K562 (cell line): Measurements from ENCODE around the gene MRPL54. TPM values are rescaled to one million over a fixed set of nuclear protein-coding genes. Genes with fewer than 3 reads are reported as not detected.

Experiments
- ATF7 ChIP-seq: fragments of 450-650 bp; IDR thresholded peaks from 2 replicates; pipeline ENCODE4 v1.7.1; 2014; ENCODE audit warnings: mild to moderate bottlenecking, moderate library complexity
- BCL6 ChIP-seq: fragments of 250-450 bp; sonication (Bioruptor Pico); IDR thresholded peaks from 2 replicates; pipeline ENCODE4 v1.4.0; 2020
- CBX1 ChIP-seq: sonication (generic); IDR thresholded peaks from 2 replicates; pipeline ENCODE4 v1.6.1; 2016; ENCODE audit warnings: antibody characterized with exemption, low read depth, mild to moderate bottlenecking
- COPS2 ChIP-seq: fragments of 450-650 bp; conservative IDR thresholded peaks from 2 replicates; pipeline ENCODE4 v1.6.1; 2016; ENCODE audit warnings: mild to moderate bottlenecking, moderate library complexity
- DIDO1 ChIP-seq: fragments of 450-650 bp; IDR thresholded peaks from 2 replicates; pipeline ENCODE4 v1.6.1; 2016; ENCODE audit warnings: low read depth, missing biosample characterization, missing genetic modification characterization
- FOSL1 ChIP-seq: fragments of 200-800 bp; sonication (Bioruptor generic); conservative IDR thresholded peaks from 2 replicates; pipeline ENCODE4 v1.6.1; 2016; ENCODE audit warnings: missing genetic modification characterization, missing compliant biosample characterization
- FOXK1 ChIP-seq: sonication (generic); formaldehyde crosslinking; IDR thresholded peaks from 2 replicates; pipeline ENCODE4 v1.8.0; 2022; ENCODE audit warnings: missing genetic modification reagents, mild to moderate bottlenecking, borderline replicate concordance
- KLF1 ChIP-seq: fragments of 450-650 bp; IDR thresholded peaks from 2 replicates; pipeline ENCODE4 v1.6.1; 2016; ENCODE audit warnings: missing genetic modification characterization, missing compliant biosample characterization
- NUFIP1 ChIP-seq: fragments of 450-650 bp; IDR thresholded peaks from 2 replicates; pipeline ENCODE4 v1.6.1; 2018; ENCODE audit not compliant: partially characterized antibody
- POLR2B ChIP-seq: fragments of 450-650 bp; IDR thresholded peaks from 2 replicates; pipeline ENCODE4 v1.6.1; 2018; ENCODE audit warnings: low read depth; ENCODE audit not compliant: partially characterized antibody
- RFX7 ChIP-seq: fragments of 250-450 bp; sonication (Bioruptor Pico); IDR thresholded peaks from 2 replicates; pipeline ENCODE4 v1.5.1; 2021; ENCODE audit warnings: mild to moderate bottlenecking
- SUPT5H ChIP-seq: fragments of 450-650 bp; IDR thresholded peaks from 2 replicates; pipeline ENCODE4 v1.6.1; 2016
- ZBTB17 ChIP-seq: fragments of 450-650 bp; formaldehyde crosslinking; IDR thresholded peaks from 2 replicates; pipeline ENCODE4 v1.4.0; 2020; ENCODE audit warnings: mild to moderate bottlenecking
- ZNF165 ChIP-seq: fragments of 250-450 bp; sonication (Bioruptor Pico); IDR thresholded peaks from 2 replicates; pipeline ENCODE4 v1.4.0; 2020; ENCODE audit warnings: borderline replicate concordance
- ZNF232 ChIP-seq: sonication (generic); formaldehyde crosslinking; IDR thresholded peaks from 2 replicates; pipeline ENCODE4 v1.8.0; 2022; ENCODE audit warnings: mild to moderate bottlenecking, missing genetic modification reagents
- ZNF311 ChIP-seq: fragments of 250-450 bp; sonication (Bioruptor Pico); IDR thresholded peaks from 2 replicates; pipeline ENCODE4 v1.4.0; 2020; ENCODE audit warnings: mild to moderate bottlenecking, moderate library complexity
- ZNF584 ChIP-seq: fragments of 200-800 bp; sonication (Bioruptor generic); IDR thresholded peaks from 2 replicates; pipeline ENCODE4 v1.6.1; 2016; ENCODE audit warnings: low read depth, mild to moderate bottlenecking, missing genetic modification characterization, missing compliant biosample characterization
- ZNF589 ChIP-seq: fragments of 200-800 bp; sonication (Bioruptor generic); IDR thresholded peaks from 2 replicates; pipeline ENCODE4 v1.6.1; 2016; ENCODE audit warnings: low read depth, missing genetic modification characterization, missing compliant biosample characterization
- polyA plus RNA-seq, 8 experiments: library from polyadenylated mRNA; depleted of rRNA in 4 of 8; stranded (reverse) in 5 of 8; unstranded in 3 of 8; fragments of >200 nt; fragmentation: Nextera tagmentation in 2 of 8; fragmentation: Illumina TruSeq in 1 of 8; extraction: Ambion mirVana in 2 of 8; extraction: Trizol in 1 of 8; gene quantifications; 2 replicates each; pipeline versions ENCODE4 v1.2.1 to v1.2.3, GENCODE V29; 2011 to 2014; ENCODE audit warnings: inconsistent platforms in 1 of 8, missing spikeins in 1 of 8
- total RNA-seq, 7 experiments: library from RNA; depleted of rRNA in 6 of 7; stranded (reverse); fragments of >200 nt in 6 of 7; fragmentation: Illumina TruSeq in 2 of 7; extraction: Trizol in 2 of 7; gene quantifications; 2 replicates each; pipeline versions ENCODE4 v1.2.1 to v1.2.3, GENCODE V29; 2011 to 2021; ENCODE audit warnings: low replicate concordance in 1 of 7
- TF ChIP-seq, protein P1 (sequence below): sonication (generic); formaldehyde crosslinking; IDR thresholded peaks from 2 replicates; pipeline ENCODE4 v1.8.1; 2022; ENCODE audit warnings: missing genetic modification reagents
- TF ChIP-seq, protein P2 (sequence below): fragments of 250-450 bp; sonication (Bioruptor Pico); IDR thresholded peaks from 2 replicates; pipeline ENCODE4 v1.4.0; 2020
- TF ChIP-seq, protein P3 (sequence below): fragments of 450-650 bp; formaldehyde crosslinking; IDR thresholded peaks from 2 replicates; pipeline ENCODE4 v1.4.0; 2020; ENCODE audit warnings: mild to moderate bottlenecking, moderate library complexity
- TF ChIP-seq, protein P4 (sequence below), 2 experiments: fragments of 200-800 bp in 1 of 2; sonication (Bioruptor generic) in 1 of 2; sonication (generic) in 1 of 2; formaldehyde crosslinking in 1 of 2; IDR thresholded peaks in 1 of 2; conservative IDR thresholded peaks in 1 of 2; 2 replicates each; pipeline versions ENCODE4 v1.5.0 to v1.6.1; 2016 to 2020; ENCODE audit warnings: missing compliant biosample characterization in 1 of 2, missing genetic modification characterization in 1 of 2, missing genetic modification reagents in 1 of 2

The MRPL54 gene
- total and polyA plus RNA-seq, 9 of the 15 experiments (the other 6 are each of a cell fraction or from before 2014, with no cell fraction given): 3.5 to 120 (median 56.9) TPM

DNA sequence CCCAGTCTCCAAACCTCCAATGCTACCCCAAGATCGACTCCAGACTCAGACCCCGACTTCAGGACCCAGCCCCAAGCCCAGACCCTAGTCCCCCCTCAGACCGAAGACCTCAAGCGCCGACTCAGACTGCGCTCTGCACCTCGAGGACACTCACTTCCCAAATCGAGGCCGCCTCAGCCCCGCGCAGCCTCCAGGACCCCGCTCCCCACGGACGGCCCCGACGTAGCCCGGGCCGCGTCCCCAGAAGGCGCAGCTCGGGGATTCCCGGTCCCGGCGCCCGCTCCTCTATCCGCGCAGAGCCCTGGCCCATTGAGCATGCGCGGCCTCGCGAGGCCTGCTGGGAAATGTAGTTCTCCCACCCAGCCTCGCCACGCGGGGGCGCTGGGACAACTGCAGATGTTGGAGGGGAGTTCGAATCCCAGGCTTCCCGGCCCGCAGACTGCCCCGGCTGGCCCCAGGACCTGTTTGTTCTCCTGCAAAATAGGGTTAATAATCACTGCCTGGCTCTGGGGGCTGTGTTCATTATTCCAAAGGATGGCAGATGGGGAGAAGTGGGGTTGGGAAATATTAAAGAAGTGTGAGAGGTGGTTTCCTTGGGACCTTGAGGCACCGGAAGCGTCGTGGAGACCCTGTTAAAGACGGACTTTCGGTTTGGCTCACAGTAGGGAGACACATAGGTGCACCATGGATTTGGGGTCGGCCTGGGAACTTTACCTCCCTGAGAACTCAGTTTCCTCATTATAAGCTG is 926 bp upstream of the MRPL54 start, which contains the start of gene APBA3 (continued):
- TF ChIP-seq, protein P1, sequence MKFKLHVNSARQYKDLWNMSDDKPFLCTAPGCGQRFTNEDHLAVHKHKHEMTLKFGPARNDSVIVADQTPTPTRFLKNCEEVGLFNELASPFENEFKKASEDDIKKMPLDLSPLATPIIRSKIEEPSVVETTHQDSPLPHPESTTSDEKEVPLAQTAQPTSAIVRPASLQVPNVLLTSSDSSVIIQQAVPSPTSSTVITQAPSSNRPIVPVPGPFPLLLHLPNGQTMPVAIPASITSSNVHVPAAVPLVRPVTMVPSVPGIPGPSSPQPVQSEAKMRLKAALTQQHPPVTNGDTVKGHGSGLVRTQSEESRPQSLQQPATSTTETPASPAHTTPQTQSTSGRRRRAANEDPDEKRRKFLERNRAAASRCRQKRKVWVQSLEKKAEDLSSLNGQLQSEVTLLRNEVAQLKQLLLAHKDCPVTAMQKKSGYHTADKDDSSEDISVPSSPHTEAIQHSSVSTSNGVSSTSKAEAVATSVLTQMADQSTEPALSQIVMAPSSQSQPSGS (CRISPR knock-in tag): no peak
- TF ChIP-seq ZNF589 (CRISPR knock-in tag) (peak; percentile 32; the same call in 1 of the 2 replicates), DIDO1 (tag) (peak; percentile 82), RFX7 (CRISPR knock-in tag) (no peak), NUFIP1 (peak; percentile 12), ZNF311 (peak; percentile 73; the same call in 1 of the 2 replicates), COPS2 (no peak), CBX1 (peak; percentile 80; the same call in 1 of the 2 replicates), ZNF232 (no peak), ZNF165 (CRISPR knock-in tag) (no peak), FOSL1 (no peak), FOXK1 (CRISPR knock-in tag) (0 out of 2 replicates have a peak, but pooled peaks have one; percentile 53), ZNF584 (CRISPR knock-in tag) (no peak), SUPT5H (peak; percentile 72; the same call in 1 of the 2 replicates), BCL6 (CRISPR knock-in tag) (no peak), ZBTB17 (CRISPR knock-in tag) (peak; percentile 84), POLR2B (peak; percentile 73), KLF1 (tag) (0 out of 2 replicates have a peak, but pooled peaks have one; percentile 18), ATF7 (peak; percentile 75)
- TF ChIP-seq, protein P2, sequence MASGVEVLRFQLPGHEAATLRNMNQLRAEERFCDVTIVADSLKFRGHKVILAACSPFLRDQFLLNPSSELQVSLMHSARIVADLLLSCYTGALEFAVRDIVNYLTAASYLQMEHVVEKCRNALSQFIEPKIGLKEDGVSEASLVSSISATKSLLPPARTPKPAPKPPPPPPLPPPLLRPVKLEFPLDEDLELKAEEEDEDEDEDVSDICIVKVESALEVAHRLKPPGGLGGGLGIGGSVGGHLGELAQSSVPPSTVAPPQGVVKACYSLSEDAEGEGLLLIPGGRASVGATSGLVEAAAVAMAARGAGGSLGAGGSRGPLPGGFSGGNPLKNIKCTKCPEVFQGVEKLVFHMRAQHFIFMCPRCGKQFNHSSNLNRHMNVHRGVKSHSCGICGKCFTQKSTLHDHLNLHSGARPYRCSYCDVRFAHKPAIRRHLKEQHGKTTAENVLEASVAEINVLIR (CRISPR knock-in tag): no peak
- TF ChIP-seq, protein P3, sequence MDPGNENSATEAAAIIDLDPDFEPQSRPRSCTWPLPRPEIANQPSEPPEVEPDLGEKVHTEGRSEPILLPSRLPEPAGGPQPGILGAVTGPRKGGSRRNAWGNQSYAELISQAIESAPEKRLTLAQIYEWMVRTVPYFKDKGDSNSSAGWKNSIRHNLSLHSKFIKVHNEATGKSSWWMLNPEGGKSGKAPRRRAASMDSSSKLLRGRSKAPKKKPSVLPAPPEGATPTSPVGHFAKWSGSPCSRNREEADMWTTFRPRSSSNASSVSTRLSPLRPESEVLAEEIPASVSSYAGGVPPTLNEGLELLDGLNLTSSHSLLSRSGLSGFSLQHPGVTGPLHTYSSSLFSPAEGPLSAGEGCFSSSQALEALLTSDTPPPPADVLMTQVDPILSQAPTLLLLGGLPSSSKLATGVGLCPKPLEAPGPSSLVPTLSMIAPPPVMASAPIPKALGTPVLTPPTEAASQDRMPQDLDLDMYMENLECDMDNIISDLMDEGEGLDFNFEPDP (CRISPR knock-in tag): no peak
- TF ChIP-seq, protein P4, sequence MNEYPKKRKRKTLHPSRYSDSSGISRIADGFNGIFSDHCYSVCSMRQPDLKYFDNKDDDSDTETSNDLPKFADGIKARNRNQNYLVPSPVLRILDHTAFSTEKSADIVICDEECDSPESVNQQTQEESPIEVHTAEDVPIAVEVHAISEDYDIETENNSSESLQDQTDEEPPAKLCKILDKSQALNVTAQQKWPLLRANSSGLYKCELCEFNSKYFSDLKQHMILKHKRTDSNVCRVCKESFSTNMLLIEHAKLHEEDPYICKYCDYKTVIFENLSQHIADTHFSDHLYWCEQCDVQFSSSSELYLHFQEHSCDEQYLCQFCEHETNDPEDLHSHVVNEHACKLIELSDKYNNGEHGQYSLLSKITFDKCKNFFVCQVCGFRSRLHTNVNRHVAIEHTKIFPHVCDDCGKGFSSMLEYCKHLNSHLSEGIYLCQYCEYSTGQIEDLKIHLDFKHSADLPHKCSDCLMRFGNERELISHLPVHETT (CRISPR knock-in tag; conservative IDR thresholded peaks at IDR 0.05 in 1 of 2, IDR thresholded peaks at IDR 0.05 in 1 of 2): no peak; a peak in 1 of 4 replicates
